GM21825 (cell line): ENCODE data around the gene RPL23.

Source experiments
- ATAC-seq: cut with Tn5 transposase; IDR thresholded peaks from one replicate; pipeline ENCODE4 v1.9.1; 2021; ENCODE audit warnings: mild to moderate bottlenecking, moderate library complexity; ENCODE audit not compliant: unreplicated experiment

RPL23 gene

GRCh38 chr17:38885044-38885727, 31.7 kb upstream of the RPL23 start:
- ATAC-seq = no peak

- ATAC-seq = no peak
Observed at GRCh38 chr17:38883592-38884526, 30.3 kb upstream of the RPL23 start.

- ATAC-seq = no peak
Observed at GRCh38 chr17:38882870-38883269, 29.3 kb upstream of the RPL23 start.

- no peak for ATAC-seq
Observed at GRCh38 chr17:38881600-38882191, 28.2 kb upstream of the RPL23 start.

GRCh38 chr17:38879878-38880665, 26.6 kb upstream of the RPL23 start:
- ATAC-seq = no peak

GRCh38 chr17:38877130-38877851, 23.8 kb upstream of the RPL23 start:
- no peak for ATAC-seq

GRCh38 chr17:38875477-38876075, 22.1 kb upstream of the RPL23 start:
- ATAC-seq = no peak

- no peak for ATAC-seq
Observed at GRCh38 chr17:38874505-38875400, 21.2 kb upstream of the RPL23 start.

GRCh38 chr17:38873640-38874380, 20.3 kb upstream of the RPL23 start:
- ATAC-seq = no peak

- ATAC-seq = no peak
Observed at GRCh38 chr17:38872671-38873385, 19.3 kb upstream of the RPL23 start.

GRCh38 chr17:38872027-38872511, 18.5 kb upstream of the RPL23 start:
- no peak for ATAC-seq

- ATAC-seq = no peak
Observed at GRCh38 chr17:38871247-38872015, 17.9 kb upstream of the RPL23 start.

- peak; percentile 19 for ATAC-seq
Observed at GRCh38 chr17:38870259-38871165, 17.0 kb upstream of the RPL23 start.

- ATAC-seq = peak; percentile 38
Observed at GRCh38 chr17:38869526-38870258, 16.2 kb upstream of the RPL23 start, which contains the start of gene LASP1. Gene LASP1 (plus strand): TSS chr17:38870058. CDS start chr17:38870190, 132 bp downstream.
